ENCODE data around the gene TPSB2.
"Not testable (repeated sequence)": the region's sequence is repeated elsewhere in the genome, so short reads cannot be mapped to it uniquely, and the experiment has no call there.

Gene TPSB2

DNA sequence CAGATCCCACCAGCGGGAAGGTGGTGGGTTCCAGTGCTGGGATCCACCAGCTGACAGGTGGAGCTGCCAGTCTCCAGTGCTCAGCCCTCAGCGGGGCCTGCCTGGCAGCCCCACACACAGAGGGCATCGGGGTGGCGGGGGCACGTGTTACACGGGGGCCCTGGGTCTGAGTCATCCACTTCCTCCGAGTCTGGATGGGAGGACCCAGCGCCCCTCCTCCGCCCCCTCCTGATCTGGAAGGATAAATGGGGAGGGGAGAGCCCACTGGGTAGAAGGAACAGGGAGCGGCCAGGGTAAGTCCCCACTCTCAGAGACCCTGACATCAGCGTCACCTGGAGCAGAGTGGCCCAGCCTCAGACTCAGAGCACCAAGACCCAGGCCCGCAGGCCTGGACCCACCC, 10.5 kb upstream of the TPSB2 start, which contains the start of gene TPSAB1:
TSS of gene TPSAB1 (plus strand) at position 270 of the 400 bp plus-strand sequence. CDS start 234 bp downstream, outside the sequence.
- DNase-seq (ENCODE audit: low spot score), result not testable (repeated sequence)

DNA sequence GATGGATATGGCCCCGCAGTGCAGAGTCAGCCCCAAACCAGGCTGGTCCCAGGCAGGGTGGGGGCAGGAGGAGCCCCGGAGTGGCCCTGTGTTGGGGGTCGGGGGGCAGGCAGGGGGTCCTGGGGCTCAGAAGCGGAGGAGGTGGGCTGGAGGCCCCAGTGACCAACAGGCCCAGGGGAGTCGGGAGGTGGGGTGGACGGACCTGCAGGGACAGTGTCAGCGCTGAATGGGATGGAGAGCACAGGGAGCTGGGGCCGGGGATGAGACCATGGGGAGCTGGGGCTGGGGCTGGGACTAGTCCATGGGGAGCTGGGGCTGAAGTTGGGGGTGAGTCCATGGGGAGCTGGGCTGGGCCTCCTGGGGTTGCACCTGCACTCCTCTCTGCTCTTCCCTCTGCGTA, 9.6 kb upstream of the TPSB2 start:
- DNase-seq (ENCODE audit: low spot score), result not testable (repeated sequence)

DNA sequence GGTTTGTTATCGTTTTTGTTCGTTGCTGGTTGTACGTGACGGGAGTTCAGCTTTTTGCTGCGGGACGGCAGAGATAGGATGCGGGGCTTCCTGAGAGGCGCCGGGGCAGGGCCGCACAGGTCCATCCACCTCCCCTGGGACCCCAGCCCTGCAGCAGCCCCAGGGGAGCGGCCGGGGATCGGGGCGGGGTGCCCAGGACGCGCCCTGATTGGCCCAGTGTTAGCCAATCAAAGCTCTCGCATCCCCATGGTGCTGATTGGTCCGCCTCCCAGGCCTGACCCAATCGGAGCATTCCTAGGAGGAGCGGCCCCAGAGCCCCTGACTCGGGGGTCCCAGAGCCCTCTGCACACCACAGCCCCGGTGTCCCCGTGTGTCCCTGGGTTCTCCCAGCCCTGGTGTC, 8.9 kb upstream of the TPSB2 start:
- DNase-seq (ENCODE audit: low spot score), result not testable (repeated sequence)

DNA sequence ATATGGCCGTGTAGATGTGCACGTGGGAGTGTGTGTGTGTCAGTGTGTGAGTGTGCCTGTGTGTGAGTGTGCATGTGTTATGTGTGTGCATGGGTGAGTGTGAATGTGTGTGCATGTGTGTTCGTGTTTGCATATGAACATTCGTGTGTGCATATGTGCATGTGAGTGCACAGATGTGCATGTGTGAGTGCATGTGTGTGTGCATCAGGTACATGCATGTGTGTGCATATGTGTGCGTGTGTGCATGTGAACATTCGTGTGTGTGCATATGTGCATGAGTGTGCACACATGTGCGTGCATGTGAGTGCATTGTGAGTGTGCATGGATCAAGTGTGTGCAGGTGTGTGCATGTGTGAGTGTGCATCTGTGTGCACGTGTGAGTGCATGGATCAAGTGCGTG, 8.0 kb upstream of the TPSB2 start:
- DNase-seq (ENCODE audit: low spot score), result no peak

DNA sequence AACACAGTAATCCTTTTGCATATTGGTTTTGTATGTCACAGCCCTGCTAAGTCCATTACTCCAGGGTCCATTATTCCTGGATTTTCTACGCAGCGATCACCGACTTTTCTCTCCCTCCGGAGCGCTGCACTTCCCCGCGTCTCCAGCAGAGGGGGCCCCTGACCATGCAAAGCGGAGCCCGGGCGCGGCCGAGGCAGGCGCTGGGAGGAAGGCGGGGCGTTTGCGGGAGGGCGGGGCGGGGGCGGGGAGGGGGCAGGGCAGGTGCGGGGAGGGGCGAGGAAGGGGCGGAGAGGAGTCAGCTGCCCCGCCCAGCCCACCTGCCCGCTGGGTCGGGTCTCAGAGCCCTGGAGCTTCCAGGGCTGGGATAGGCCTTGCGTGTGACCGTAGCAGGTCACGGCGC, 6.7 kb upstream of the TPSB2 start:
- DNase-seq (ENCODE audit: low spot score), result not testable (repeated sequence)

DNA sequence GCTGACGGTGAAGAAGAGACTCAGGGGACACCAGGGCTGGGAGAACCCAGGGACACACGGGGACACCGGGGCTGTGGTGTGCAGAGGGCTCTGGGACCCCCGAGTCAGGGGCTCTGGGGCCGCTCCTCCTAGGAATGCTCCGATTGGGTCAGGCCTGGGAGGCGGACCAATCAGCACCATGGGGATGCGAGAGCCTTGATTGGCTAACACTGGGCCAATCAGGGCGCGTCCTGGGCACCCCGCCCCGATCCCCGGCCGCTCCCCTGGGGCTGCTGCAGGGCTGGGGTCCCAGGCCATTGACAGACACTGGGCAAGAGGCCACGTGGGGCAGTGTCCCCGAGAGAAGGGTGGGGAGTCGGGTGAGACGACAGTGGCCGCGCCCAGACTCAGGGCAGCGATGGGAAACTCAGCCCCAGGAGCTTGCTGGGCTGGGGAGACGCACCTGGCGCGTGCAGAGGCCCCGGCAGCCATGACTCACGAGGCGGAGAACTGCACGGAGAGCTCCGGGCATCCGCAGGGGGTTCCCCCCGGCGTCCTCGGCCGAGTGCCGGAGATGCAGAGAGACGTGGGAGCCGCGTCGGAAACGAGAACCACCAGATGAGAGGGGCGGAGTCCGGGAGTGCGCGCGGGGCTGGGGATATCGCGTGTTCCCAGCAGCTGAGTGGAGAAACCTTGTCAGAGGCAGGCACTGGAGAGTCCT, 2.2 kb upstream of the TPSB2 start:
- not testable (repeated sequence) for DNase-seq (ENCODE audit: low spot score)

DNA sequence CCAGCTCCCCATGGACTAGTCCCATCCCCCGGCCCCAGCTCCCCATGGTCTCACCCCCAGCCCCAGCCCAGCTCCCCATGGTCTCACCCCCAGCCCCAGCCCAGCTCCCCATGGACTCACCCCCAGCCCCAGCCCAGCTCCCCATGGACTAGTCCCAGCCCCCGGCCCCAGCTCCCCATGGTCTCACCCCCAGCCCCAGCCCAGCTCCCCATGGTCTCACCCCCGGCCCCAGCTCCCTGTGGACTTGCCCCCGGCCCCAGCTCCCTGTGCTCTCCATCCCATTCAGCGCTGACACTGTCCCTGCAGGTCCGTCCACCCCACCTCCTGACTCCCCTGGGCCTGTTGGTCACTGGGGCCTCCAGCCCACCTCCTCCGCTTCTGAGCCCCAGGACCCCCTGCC, 1.3 kb upstream of the TPSB2 start:
- DNase-seq (ENCODE audit: low spot score), result not testable (repeated sequence)

DNA sequence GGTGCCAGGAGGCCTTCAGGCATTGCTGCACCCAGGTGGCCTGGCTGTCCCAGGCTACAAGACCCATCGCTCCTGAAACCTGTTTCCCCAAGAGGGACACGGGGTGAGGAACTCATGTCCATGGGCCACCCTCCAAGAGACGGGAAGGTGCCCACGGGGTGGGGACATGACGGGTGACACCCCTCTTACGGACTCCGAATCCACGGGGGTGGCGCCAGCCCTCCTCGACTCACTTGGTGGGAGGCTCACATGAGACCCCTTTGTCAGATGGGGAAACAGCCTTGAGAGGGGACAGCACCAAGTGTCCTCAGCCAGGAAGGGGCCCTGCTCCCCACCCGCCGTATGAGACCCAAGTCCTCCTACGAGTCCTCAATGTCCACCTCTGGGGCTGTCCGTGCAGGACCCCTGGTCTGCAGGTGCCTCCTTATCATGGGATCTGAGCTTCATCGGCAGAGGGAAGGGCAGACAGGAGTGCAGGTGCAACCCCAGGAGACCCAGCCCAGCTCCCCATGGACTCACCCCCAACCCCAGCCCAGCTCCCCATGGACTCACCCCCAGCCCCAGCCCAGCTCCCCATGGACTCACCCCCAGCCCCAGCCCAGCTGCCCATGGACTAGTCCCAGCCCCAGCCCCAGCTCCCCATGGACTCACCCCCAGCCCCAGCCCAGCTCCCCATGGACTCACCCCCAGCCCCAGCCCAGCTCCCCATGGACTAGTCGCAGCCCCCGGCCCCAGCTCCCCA, 658 bp upstream of the TPSB2 start:
- DNase-seq (ENCODE audit: low spot score), result not testable (repeated sequence)

DNA sequence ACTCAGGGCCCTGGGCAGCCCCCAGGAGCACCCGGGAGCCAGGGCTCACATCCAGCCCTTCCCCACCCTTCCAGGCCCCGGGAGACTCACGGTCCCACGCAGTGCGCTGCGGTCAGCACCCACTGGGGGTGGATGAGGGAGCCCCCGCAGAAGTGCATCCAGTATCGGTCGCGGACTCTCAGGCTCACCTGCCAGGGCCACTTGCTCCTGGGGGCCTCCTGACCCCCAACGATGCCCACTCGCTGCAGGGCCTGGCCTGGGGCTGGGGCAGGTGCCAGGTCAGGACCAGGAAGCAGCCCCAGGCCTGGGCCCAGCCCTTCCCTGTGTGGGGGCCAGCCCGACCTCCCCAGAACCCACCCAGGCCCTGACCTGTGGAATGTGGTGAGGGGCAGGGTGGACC, 508 bp downstream of the TPSB2 start:
- DNase-seq (ENCODE audit: low spot score), result not testable (repeated sequence)

DNA sequence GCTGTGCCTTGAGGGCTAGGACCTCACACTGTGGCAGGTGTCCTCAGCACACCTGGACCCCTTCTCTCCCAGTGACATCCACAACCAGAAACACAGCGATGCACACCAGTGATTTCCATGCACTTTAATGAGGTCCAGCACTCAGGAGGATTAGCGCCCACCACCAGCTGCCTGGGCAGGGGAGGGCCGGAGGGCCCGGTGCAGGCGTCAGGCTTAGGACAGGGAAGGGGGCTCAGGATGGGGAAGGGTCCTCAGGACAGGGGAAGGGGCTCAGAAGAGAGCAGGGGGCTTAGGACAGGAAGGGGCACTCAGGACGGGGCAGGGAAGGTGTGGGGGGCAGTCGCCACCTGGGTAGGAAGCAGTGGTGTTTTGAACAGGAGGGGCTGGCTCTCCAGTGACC, 1.8 kb downstream of the TPSB2 start:
- not testable (repeated sequence) for DNase-seq (ENCODE audit: low spot score)

DNA sequence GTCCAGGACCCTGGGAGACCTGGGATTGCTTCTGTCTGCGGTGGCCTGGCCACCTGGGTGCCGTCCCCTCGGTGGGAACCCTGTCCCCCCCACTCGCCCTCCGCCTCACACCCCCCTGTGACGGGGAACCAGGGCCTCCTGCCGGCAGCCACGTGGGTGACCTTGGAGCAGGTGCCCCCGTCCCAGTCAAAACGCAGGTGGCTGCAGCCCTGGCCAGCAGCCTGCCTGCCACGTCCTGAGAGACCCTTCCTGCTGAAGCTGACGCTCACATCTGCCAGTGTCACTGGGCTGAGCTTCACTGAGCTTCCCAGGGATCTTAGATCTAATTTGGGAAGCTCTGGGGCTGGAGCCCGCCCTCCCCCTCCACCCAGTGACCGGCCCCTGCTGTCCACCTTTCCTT, 3.3 kb downstream of the TPSB2 start:
- not testable (repeated sequence) for DNase-seq (ENCODE audit: low spot score)

DNA sequence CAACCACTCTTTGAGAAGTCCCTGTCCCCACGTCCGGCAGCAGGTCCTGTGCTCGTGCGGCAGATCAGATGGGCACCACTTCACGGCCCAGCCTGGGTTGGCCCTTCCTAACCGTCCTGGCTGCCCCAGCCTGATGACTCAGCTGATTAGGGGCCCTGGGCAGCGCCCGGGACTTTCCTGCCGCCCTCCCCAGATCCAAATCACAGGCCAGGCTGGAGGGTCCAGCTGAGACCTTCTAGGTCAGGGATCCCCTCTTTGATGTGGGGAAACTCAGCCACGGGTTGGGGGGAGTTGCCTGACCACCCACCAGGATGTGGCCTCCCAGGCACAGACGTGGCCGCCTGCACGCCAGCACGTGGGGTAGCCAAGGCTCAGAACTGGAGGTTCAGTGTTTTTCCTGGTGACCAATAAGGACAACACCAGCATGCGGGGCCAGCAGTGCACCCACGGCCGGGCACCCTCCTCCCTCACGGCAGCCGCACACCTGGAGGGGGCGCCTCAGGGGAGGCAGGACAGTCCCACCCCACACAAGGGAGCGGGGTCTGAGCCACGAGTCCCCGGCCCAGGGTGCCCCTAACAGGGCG, 4.2 kb downstream of the TPSB2 start:
- DNase-seq (ENCODE audit: low spot score), result not testable (repeated sequence)

DNA sequence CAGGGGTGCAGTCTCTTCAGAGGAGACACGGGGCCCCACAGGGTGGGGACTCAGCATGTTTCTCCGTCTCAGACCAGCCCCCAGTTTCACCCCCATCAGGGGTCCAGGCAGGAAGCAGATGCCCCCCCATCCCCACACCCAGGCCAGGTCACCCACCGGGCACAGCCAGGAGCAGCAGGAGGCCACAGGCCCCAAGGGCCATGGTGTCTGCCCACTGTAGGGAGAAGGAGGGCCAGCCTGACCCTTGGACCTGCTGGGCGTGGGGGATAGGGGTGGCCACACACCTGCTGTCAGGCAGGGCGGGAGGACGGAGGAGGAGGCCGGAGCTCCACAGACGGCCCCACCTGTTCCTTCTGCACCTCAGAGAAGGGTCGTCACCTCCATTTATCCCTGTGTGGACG, 4.9 kb downstream of the TPSB2 start, which contains the start of gene TPSG1:
TSS of gene TPSG1 (minus strand) at position 218 of the 401 bp plus-strand sequence. CDS start at position 202, 16 bp downstream.
- no peak for DNase-seq (ENCODE audit: low spot score)

DNA sequence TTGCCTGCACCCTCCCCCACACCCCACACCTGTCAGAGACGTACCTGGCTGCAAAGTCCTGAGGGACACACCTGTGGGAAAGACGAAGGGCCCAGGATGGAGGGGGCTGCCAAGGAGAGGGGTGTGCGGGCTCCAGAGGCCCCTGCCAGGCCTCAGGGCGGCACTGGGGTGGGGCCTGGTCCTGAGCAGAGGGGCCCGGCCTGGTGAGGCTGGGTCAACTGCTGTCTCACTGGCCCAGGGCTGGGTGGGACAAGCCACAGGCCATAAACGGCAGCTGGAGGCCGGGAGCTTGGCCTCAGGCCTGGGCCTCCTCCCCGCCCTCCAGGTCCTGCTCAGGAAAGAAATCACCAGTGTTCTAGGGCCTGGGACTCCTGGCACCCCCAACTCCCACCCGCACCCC, 5.4 kb downstream of the TPSB2 start:
- DNase-seq (ENCODE audit: low spot score), result no peak

DNA sequence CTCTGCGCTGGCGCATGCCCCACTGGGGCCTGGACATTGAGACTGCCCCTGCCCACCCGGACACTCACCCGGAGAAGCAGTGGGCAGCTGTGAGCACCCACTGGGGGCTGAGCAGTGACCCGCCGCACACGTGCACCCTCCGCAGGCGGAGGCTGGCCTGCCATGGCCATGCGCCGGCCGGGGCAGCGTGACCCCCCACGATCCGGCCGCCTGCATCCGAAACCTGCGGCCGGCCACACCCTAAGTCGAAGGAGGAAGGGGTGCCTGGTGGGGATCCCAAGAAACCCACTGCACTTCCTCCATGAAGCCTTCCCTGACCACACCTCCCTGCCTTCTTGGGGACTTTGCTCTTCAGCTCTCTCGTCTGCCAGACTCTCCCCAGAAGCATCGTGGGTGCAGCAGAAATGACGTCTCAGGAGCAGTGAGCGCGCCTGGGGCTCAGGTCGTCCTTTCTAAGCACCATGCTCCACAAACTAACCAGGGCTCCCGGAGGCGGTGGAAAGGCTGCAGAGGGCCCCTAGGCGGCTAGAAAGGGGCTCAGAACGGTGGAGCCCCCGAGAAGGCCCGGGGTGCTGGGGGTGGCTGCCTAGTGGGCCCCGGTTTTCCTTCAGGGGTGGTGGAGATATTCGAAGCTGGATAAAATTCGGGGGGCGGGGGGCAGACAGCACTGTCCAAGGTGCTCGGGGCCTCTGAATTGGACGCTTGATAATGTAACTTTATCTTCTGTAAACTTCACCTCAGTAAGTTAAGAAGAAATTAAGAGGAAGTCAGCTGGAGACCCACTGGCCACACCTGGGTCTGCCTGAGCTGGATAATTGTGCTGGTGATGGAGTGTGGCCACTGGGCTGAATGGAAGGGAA, 6.4 kb downstream of the TPSB2 start:
- DNase-seq (ENCODE audit: low spot score), result no peak

DNA sequence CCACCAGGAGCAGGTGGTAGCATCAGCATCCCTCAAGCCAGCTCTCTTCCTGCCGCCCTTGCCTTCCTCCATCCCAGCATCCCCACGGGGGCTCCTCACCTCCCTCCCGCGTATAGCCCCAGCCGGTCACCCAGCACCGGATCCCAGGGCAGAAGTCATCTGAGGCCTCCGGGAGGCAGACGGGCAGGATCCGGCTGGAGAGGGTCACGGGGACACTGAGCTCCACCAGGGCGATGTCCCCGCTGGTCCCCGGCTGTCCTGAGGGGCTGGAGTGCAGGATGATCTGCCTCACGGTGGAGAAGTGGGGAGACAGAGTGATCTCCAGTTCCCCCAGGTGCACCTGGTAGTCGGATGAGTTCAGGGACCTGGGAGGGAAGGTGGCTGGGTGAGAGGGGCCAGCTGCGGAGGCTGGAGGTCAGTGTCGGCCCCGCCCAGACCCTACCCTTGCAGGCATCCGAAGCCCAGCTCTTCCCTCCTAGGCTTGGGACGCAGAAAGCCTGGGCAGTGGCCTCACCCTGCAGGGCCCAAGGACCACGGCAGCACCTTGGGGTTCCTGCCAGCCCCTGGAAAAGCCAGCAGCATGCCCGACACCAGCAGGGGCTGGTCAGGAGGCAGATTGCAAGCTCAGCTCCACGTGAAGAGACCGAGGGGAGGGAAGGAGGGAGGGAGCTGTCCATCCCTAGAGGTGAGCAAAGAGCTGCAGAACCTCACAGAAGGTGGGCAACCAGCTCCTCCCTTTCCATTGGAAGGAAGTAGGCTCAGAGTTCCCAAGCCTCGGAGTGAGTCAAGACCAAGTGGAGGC, 7.2 kb downstream of the TPSB2 start:
- no peak for DNase-seq (ENCODE audit: low spot score)

DNA sequence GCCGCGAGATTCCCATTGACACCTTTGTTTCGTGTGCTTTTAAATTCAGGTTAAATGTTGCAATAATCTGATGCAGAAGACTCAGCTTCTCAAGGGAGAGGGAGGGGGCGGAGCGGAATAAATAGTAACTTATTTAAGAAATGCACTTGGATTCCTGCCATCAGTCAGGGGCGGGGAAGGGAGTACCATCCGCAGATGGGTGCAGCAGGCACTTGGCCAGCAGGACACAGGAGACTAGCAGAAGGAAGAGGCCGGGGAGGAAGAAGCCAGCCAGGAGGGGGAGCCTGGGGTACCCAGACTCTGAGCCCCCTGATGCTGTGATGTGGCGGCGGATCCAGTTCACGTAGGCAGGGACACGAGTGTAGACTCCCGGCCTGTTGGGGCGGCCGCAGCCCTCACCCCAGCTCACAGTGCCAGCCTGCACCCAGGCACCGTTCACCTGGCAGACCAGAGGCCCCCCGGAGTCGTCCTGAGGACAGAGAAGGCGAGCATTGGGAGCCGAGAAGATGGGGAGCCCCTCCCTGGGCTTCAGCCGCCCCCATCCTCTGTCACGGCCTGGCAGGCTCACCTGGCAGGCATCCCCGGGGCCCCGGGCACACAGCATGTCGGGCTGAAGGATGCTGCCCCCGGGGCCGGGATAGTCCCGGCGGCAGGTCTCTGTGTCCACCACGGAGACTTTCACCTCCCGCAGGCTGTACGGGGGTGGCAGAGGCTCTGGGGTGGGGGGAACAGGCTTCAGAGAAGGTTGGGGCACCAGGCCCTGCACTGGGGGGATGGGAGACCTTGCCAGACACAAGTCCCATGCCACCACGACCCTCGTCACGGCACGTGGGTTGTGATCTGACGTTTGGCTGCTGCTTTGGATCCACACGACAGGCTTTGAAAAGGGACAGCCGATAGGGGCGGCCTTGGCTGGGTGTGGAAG, 8.1 kb downstream of the TPSB2 start:
- no peak for DNase-seq (ENCODE audit: low spot score)

DNA sequence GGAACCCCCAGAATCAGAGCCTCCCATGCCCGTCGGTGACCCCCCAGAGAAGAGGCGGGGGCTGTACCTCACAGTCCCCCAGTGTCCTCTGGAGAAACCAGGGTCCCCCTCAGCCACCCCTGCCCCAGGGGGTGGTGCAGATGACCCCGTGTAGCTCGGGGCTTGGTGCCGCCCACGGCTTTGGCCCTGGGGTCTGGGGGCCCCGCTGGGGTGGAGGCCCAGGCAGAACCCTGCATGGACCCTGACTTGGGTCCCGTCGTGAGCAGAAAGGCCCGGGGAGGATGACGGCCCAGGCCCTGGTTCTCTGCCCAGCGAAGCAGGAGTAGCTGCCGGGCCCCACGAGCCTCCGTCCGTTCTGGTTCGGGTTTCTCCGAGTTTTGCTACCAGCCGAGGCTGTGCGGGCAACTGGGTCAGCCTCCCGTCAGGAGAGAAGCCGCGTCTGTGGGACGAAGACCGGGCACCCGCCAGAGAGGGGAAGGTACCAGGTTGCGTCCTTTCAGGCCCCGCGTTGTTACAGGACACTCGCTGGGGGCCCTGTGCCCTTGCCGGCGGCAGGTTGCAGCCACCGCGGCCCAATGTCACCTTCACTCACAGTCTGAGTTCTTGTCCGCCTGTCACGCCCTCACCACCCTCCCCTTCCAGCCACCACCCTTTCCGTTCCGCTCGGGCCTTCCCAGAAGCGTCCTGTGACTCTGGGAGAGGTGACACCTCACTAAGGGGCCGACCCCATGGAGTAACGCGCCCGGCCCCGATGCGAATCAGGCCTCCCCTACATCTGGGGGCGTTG, 8.9 kb downstream of the TPSB2 start:
- DNase-seq (ENCODE audit: low spot score), result no peak

DNA sequence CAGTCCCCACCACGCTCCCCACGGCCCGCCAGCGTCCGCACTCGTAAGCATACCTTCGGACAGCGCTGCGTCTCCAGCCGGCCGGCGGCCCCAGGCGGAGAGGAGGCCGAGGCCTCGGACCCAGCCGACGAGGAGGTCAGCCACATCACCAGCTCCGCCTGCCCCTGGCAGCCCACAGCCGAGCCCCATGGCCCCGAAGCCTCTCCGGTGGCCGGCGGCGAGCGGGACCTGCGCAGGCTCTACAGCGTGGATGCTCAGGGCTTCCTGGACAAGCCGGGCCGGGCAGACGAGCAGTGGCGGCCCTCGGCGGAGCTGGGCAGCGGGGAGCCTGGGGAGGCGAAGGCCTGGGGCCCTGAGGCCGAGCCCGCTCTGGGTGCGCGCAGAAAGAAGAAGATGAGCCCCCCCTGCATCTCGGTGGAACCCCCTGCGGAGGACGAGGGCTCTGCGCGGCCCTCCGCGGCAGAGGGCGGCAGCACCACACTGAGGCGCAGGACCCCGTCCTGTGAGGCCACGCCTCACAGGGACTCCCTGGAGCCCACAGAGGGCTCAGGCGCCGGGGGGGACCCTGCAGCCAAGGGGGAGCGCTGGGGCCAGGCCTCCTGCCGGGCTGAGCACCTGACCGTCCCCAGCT, 9.8 kb downstream of the TPSB2 start:
- no peak for DNase-seq (ENCODE audit: low spot score)
